Neural cell (in vitro differentiated cells): ENCODE data around the gene HUS1.
"Not testable (repeated sequence)": the region's sequence is repeated elsewhere in the genome, so short reads cannot be mapped to it uniquely, and the experiment has no call there.

ENCODE experiments used
- EP300 ChIP-seq: fragments of 450-650 bp; conservative IDR thresholded peaks from 2 replicates; pipeline ENCODE4 v1.6.1; 2014; ENCODE audit warnings: antibody characterized with exemption, mild to moderate bottlenecking, moderate library complexity; ENCODE audit not compliant: poor library complexity, severe bottlenecking
- EZH2 ChIP-seq: fragments of 200-600, 300-800 bp; shearing (Covaris generic), sonication (generic); IDR thresholded peaks from 2 replicates; pipeline ENCODE4 v1.6.1; 2014; ENCODE audit warnings: antibody characterized with exemption, low read length, borderline replicate concordance, mild to moderate bottlenecking; ENCODE audit not compliant: insufficient read depth, poor library complexity, severe bottlenecking
- MXI1 ChIP-seq: fragments of 450-650 bp; conservative IDR thresholded peaks from 2 replicates; pipeline ENCODE4 v1.6.1; 2014; ENCODE audit warnings: antibody characterized with exemption, mild to moderate bottlenecking; ENCODE audit not compliant: poor library complexity, severe bottlenecking
- POLR2AphosphoS5 ChIP-seq: IDR thresholded peaks from 2 replicates; pipeline ENCODE4 v1.6.1; 2012
- RAD21 ChIP-seq: fragments of 450-650 bp; conservative IDR thresholded peaks from 2 replicates; pipeline ENCODE4 v1.6.1; 2014; ENCODE audit warnings: antibody characterized with exemption, mild to moderate bottlenecking, moderate library complexity
- REST ChIP-seq: IDR thresholded peaks from 2 replicates; pipeline ENCODE4 v1.6.1; 2012; ENCODE audit warnings: borderline replicate concordance
- SMC3 ChIP-seq: fragments of 450-650 bp; conservative IDR thresholded peaks from 2 replicates; pipeline ENCODE4 v1.6.1; 2014; ENCODE audit warnings: antibody characterized with exemption, mild to moderate bottlenecking, moderate library complexity; ENCODE audit not compliant: poor library complexity
- TAF1 ChIP-seq: IDR thresholded peaks from 2 replicates; pipeline ENCODE4 v1.6.1; 2012; ENCODE audit warnings: low read depth
- TF ChIP-seq, protein P1 (sequence below): fragments of 450-650 bp; IDR thresholded peaks from 2 replicates; pipeline ENCODE4 v1.5.1; 2014; ENCODE audit warnings: antibody characterized with exemption, mild to moderate bottlenecking, moderate library complexity; ENCODE audit not compliant: poor library complexity, severe bottlenecking

DNA sequence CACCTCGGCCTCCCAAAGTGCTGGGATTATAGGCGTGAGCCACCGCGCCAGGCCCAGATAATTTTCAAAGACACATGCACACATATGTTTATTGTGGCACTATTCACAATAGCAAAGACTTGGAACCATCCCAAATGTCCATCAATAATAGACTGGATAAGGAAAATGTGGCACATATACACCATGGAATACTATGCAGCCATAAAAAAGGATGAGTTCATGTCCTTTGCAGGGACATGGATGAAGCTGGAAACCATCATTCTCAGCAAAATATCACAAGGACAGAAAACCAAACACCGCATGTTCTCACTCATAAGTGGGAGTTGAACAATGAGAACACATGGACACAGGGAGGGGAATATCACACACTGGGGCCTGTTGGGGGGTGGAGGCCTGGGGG is 1.2 kb upstream of the HUS1 start:
- TF ChIP-seq, protein P1, sequence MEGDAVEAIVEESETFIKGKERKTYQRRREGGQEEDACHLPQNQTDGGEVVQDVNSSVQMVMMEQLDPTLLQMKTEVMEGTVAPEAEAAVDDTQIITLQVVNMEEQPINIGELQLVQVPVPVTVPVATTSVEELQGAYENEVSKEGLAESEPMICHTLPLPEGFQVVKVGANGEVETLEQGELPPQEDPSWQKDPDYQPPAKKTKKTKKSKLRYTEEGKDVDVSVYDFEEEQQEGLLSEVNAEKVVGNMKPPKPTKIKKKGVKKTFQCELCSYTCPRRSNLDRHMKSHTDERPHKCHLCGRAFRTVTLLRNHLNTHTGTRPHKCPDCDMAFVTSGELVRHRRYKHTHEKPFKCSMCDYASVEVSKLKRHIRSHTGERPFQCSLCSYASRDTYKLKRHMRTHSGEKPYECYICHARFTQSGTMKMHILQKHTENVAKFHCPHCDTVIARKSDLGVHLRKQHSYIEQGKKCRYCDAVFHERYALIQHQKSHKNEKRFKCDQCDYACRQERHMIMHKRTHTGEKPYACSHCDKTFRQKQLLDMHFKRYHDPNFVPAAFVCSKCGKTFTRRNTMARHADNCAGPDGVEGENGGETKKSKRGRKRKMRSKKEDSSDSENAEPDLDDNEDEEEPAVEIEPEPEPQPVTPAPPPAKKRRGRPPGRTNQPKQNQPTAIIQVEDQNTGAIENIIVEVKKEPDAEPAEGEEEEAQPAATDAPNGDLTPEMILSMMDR = not testable (repeated sequence)
- TF ChIP-seq POLR2AphosphoS5, EZH2, REST, SMC3, EP300, MXI1, TAF1, RAD21: not testable (repeated sequence)
